Midbrain (tissue), 1 donor: ENCODE measurements around the gene BRI3.
"Not testable (repeated sequence)": the region's sequence is repeated elsewhere in the genome, so short reads cannot be mapped to it uniquely, and the experiment has no call there.

Experiments
- DNase-seq: peaks from one replicate; lab custom pipeline; 2025; lab: John Stamatoyannopoulos, UW

Gene BRI3

DNA sequence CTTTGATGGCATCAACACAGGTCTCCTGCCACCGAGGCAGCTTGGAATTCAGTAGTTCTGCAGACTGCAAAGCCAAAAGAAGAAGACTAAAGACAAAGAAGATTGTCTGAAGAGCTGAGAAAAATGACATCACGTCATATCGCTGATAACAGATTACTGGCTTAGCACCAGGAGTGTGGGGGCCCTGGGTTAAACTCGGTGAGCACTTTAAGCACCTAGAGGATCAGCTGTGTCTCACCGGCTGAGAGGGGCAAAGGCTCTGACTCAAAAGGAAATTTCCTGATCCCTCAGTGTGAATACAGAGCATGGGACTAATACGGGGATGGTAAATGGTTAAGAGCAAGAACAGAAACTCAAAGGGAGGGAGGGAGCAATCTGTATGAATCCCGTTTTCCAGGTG, 30.7 kb downstream of the BRI3 start:
- no peak for DNase-seq

- no peak for DNase-seq
Observed at GRCh38 chr7:98314469-98314868, 33.0 kb downstream of the BRI3 start.

DNA sequence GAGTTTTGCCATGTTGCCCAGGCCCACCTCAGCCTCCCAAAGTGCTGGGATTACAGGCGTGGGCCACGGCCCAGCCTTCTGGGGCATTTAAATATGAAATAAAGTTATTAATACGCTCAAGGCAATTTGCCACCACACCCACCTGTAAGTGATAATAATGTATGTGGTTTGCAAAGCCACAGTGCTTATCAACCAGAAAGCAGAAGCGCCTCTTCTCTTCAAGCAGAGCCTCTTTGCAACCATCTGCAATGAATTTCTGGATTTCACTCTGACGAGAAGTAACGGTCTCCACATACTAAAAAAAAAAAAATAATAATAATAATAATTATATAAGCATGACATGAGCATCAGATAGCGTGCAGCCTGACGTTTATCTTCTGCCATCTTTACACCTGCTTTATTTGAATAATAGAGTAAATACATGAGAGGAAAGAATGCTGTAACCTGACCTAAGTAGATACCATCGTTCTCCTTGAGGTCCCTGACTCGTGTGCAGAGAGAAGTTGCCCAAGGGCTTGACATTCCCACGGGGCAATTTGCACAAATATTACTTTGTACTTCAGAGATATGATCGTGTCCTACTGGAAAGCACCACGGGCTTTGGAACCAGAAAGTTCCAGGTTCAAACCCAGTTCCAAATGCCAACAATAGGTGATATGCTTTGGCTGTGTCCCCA, 34.0 kb downstream of the BRI3 start:
- no peak for DNase-seq

GRCh38 chr7:98315994-98316527, 34.6 kb downstream of the BRI3 start:
- DNase-seq = not testable (repeated sequence)

DNA sequence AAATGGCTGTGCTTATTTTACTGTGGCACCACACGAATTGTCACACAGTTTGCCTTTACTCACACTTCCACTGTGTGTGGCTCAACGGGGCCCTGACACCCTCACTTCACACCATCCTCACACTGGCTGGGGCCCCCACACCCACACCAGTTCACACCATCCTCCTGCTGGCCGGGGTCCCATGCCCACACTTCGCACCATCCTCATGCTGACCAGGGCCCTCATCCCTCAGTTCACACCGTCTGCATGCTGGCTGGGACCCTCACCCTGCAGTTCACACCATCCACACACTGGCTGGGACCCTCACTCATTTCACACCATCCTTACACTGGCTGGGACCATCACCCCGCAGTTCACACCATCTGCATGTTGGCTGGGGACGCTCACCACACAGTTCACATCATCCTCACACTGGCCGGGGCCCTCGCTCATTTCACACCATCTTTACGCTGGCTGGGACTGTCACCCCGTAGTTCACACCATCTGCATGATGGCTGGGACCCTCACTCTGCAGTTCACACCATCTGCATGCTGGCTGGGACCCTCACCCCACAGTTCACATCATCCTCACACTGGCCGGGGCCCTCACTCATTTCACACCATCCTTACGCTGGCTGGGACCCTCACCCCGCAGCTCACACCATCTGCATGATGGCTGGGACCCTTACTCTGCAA, 36.0 kb downstream of the BRI3 start:
- DNase-seq = no peak

DNA sequence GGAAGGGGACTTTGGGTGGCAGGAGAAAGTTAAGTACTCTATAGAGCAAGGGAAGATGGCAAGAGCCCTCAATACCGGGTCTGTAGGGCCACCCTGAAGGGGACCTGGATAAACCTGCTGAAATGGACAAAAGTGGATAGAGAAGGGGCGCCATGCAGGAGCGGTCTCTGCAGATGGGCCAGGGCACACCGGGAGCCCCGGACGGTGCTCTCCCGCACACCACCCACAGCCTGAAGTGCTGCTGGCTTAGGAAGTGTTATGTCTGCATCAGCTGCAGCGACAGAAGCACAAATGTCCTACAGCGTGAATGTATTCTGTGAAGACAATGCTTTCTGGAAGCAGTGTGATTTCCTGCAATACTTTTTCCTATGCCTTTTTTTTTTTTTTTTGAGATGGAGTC, 37.7 kb downstream of the BRI3 start:
- no peak for DNase-seq

GRCh38 chr7:98321301-98321700, 39.8 kb downstream of the BRI3 start:
- DNase-seq = no peak

GRCh38 chr7:98322331-98323270, 41.1 kb downstream of the BRI3 start:
- no peak for DNase-seq

- no peak for DNase-seq
Observed at GRCh38 chr7:98323597-98324322, 42.3 kb downstream of the BRI3 start.

DNA sequence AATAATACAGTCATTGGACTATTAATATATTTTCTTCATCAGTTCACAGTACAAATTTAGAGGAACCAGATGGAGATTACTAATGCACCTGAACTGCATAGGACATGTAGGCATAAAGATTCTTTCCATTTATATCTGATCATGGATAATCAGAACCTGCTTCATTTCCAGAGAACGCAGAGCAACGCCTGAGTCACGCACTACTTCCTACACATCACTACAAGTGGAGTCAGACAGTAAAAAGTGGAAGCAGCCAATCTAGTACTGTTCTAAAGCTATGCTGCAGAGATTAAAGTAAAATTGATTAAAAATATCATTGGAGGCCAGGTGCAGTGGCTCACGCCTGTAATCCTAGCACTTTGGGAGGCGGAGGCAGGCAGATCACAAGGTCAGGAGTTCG, 43.3 kb downstream of the BRI3 start:
- no peak for DNase-seq

- no peak for DNase-seq
Observed at GRCh38 chr7:98329100-98329790, 47.8 kb downstream of the BRI3 start.

DNA sequence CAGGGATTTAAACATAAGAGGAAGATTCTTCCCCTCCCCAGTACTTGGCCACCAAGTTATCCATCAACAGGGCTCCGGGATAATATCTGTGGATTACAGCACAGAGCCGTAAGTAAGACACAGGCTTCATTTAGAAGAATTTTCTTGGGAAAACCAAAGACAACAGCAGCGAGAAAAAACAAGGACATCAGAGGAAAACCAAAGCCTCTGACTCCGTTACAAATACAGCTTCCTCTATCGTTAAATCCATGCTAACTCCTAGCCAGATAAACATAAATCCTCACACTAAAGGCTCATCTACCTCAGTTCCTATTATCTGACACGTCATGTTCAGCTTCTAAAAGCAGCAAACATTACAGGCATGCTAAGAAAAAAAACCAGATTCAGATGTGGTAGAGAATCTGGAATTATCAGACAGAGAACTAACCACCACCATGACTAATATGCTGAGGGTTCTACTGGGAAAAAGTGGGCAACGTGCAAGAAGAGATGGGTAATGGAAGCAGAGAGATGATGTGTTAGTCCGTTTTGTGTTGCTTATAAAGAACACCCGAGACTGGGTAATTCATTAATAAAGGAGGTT, 48.4 kb downstream of the BRI3 start:
- no peak for DNase-seq

DNA sequence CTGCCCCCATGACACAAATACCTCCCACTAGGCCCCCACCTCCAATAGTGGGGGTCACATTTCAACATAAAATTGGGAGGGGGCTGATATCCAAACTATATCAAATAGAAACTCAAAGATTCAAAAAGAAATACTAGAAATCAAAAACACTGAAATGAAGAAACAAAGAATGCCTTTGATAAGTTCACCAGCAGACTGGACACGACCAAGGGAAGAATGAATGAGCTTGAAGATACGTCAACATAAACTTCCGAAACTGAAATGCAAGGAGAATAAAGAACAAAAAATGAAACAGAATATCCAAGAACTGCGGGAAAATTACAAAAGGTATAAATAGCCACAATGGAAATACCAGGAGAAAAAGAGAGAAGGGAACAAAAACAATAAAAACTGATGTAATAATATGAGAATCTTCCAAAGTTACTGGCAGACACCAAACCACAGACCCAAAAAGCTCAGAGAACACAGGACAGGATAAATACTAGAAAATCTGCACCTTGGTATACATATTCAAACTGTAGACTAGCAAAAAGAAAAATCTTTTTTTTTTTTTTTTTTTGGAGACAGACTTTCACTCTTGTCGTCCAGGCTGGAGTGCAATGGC, 49.5 kb downstream of the BRI3 start:
- no peak for DNase-seq

DNA sequence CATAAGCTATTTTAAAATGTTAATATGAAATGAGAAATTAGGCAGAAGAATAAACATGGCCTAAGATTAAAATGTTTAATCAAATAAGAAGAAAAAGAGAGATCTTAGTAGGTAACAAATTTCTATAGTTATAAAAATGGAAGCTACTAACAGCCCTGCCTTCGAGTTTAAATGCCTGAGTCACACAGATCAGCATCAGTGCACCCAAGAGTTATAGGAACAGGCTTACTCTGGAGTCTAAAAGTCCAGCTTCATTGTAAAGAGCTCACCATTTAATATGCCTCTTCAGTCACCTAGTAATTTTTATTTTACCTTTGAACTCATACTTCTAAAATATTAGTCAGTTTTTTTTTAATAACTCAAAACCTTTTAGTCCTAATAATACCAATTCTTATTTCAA, 52.6 kb downstream of the BRI3 start:
- DNase-seq = no peak

GRCh38 chr7:98335411-98335977, 54.0 kb downstream of the BRI3 start:
- no peak for DNase-seq

- no peak for DNase-seq
Observed at GRCh38 chr7:98338441-98338840, 57.0 kb downstream of the BRI3 start.

DNA sequence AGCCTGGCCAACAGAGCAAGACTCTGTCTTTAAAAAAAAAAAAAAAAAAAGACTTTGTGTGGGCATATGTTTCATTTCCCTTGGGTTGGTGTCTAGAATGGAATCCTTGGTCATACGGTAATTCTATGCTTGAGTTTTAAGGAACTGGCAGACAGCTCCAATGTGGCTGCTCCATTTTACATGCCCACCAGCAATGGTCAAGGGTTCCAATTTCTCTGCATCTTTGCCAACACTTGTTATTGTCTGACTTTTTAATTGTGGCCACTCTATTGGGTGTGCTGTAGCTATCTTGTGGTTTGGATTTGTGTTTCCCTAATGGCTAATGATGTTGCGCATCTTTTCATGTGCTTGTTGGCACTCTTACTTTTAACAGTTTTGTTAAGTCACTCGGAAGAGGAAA, 57.6 kb downstream of the BRI3 start:
- no peak for DNase-seq

DNA sequence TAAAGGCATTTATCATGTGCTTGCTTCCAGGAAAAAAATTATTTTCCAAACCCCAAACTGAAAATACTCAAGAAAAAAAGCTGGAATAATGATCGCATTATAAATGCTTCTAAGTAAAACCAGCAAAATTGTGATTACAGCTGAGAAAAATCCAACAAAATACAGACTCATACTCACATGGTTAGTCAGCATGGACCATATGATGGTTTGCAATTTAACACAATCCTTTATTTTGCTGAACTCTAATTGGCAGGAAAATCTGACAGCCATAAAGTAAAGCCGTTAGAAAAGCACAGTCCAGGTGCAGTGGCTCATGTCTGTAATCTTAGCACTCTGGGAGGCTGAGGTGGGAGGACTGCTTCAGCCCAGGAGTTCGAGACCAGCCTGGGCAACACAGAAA, 59.6 kb downstream of the BRI3 start:
- DNase-seq = no peak
